K562 (cell line): ENCODE measurements around the gene TIAM1. TPM values are rescaled to one million over a fixed set of nuclear protein-coding genes. Genes with fewer than 3 reads are reported as not detected.
A peak's percentile ranks its signal among the peaks of the same experiment; 100 is the strongest.

ENCODE experiments used
- ARHGAP35 ChIP-seq: fragments of 450-650 bp; IDR thresholded peaks from 2 replicates; pipeline ENCODE4 v1.6.1; 2018; ENCODE audit not compliant: partially characterized antibody
- DIDO1 ChIP-seq: fragments of 450-650 bp; IDR thresholded peaks from 2 replicates; pipeline ENCODE4 v1.6.1; 2016; ENCODE audit warnings: low read depth, missing biosample characterization, missing genetic modification characterization
- ERF ChIP-seq: fragments of 450-650 bp; formaldehyde crosslinking; IDR thresholded peaks from 2 replicates; pipeline ENCODE4 v1.4.0; 2020; ENCODE audit warnings: mild to moderate bottlenecking, mixed read lengths
- ETV1 ChIP-seq: fragments of 450-650 bp; conservative IDR thresholded peaks from 2 replicates; pipeline ENCODE4 v1.6.1; 2016; ENCODE audit warnings: missing genetic modification characterization, control low read depth, low read depth, missing compliant biosample characterization
- GTF2A2 ChIP-seq: IDR thresholded peaks from 2 replicates; pipeline ENCODE4 v1.6.1; 2016; ENCODE audit warnings: mild to moderate bottlenecking, missing genetic modification characterization, missing compliant biosample characterization
- HCFC1 ChIP-seq: IDR thresholded peaks from 2 replicates; pipeline ENCODE4 v1.6.1; 2012; ENCODE audit warnings: low read depth, low read length, improper control_type of control experiment
- HNRNPH1 ChIP-seq: fragments of 200-400 bp; formaldehyde crosslinking; optimal IDR thresholded peaks from 2 replicates; pipeline ENCODE3; 2017; ENCODE audit warnings: low read depth, mild to moderate bottlenecking, low read length, moderate library complexity
- ILF3 ChIP-seq: fragments of 450-650 bp; IDR thresholded peaks from 2 replicates; pipeline ENCODE4 v1.6.1; 2018; ENCODE audit warnings: antibody characterized with exemption, mild to moderate bottlenecking, moderate library complexity, borderline replicate concordance
- JUND ChIP-seq, 2 experiments: IDR thresholded peaks; 2 replicates in 1 of 2; 3 replicates in 1 of 2; pipeline ENCODE4 v1.6.1; 2011; ENCODE audit warnings: borderline replicate concordance in 2 of 2, low read depth in 2 of 2, low read length in 2 of 2, improper control_type of control experiment in 1 of 2, missing biosample characterization in 1 of 2, missing genetic modification characterization in 1 of 2, missing genetic modification reagents in 1 of 2
- MTA2 ChIP-seq: fragments of 450-650 bp; IDR thresholded peaks from 2 replicates; pipeline ENCODE4 v1.6.1; 2016; ENCODE audit warnings: low read depth
- RBFOX2 ChIP-seq: fragments of 200-400 bp; formaldehyde crosslinking; IDR thresholded peaks from 2 replicates; pipeline ENCODE4 v1.6.1; 2017; ENCODE audit warnings: low read depth, mild to moderate bottlenecking, low read length, moderate library complexity
- SMAD4 ChIP-seq: fragments of 250-450 bp; sonication (Bioruptor Pico); conservative IDR thresholded peaks from 2 replicates; pipeline ENCODE4 v1.8.0; 2021; ENCODE audit warnings: inconsistent platforms, mild to moderate bottlenecking, moderate library complexity
- TBP ChIP-seq: optimal IDR thresholded peaks from 2 replicates; pipeline ENCODE3; 2011; ENCODE audit warnings: low read depth, low read length, improper control_type of control experiment
- ZNF408 ChIP-seq: fragments of 250-450 bp; sonication (Bioruptor Pico); IDR thresholded peaks from 2 replicates; pipeline ENCODE4 v1.4.0; 2020; ENCODE audit warnings: low read depth, mild to moderate bottlenecking, moderate library complexity
- ZNF436 ChIP-seq: fragments of 250-450, 450-650 bp; sonication (Bioruptor Pico); formaldehyde crosslinking; IDR thresholded peaks from 2 replicates; pipeline ENCODE4 v1.7.0; 2020; ENCODE audit warnings: mild to moderate bottlenecking
- polyA plus RNA-seq, 8 experiments: library from polyadenylated mRNA; depleted of rRNA in 4 of 8; stranded (reverse) in 5 of 8; unstranded in 3 of 8; fragments of >200 nt; fragmentation: Nextera tagmentation in 2 of 8; fragmentation: Illumina TruSeq in 1 of 8; extraction: Ambion mirVana in 2 of 8; extraction: Trizol in 1 of 8; gene quantifications; 2 replicates each; pipeline versions ENCODE4 v1.2.1 to v1.2.3, GENCODE V29; 2011 to 2014; ENCODE audit warnings: inconsistent platforms in 1 of 8, missing spikeins in 1 of 8
- total RNA-seq, 7 experiments: library from RNA; depleted of rRNA in 6 of 7; stranded (reverse); fragments of >200 nt in 6 of 7; fragmentation: Illumina TruSeq in 2 of 7; extraction: Trizol in 2 of 7; gene quantifications; 2 replicates each; pipeline versions ENCODE4 v1.2.1 to v1.2.3, GENCODE V29; 2011 to 2021; ENCODE audit warnings: low replicate concordance in 1 of 7
- TF ChIP-seq, protein P1 (sequence below): fragments of 250-450 bp; sonication (Bioruptor Pico); IDR thresholded peaks from 2 replicates; pipeline ENCODE4 v1.4.0; 2020
- TF ChIP-seq, protein P2 (sequence below): fragments of 250-450 bp; sonication (Bioruptor Pico); IDR thresholded peaks from 2 replicates; pipeline ENCODE4 v1.5.0; 2021
- TF ChIP-seq, protein P3 (sequence below): fragments of 450-650 bp; formaldehyde crosslinking; IDR thresholded peaks from 2 replicates; pipeline ENCODE4 v1.4.0; 2020; ENCODE audit warnings: mild to moderate bottlenecking, moderate library complexity
- TF ChIP-seq, protein P4 (sequence below): fragments of 450-650 bp; IDR thresholded peaks from 2 replicates; pipeline ENCODE4 v1.6.1; 2016

The TIAM1 gene
- total and polyA plus RNA-seq, 9 of the 15 experiments (the other 6 are each of a cell fraction or from before 2014, with no cell fraction given): 0.11 TPM; not detected in 8

GRCh38 chr21:31282095-31282709, 61.9 kb downstream of the TIAM1 start (continued):
- TF ChIP-seq, protein P1, sequence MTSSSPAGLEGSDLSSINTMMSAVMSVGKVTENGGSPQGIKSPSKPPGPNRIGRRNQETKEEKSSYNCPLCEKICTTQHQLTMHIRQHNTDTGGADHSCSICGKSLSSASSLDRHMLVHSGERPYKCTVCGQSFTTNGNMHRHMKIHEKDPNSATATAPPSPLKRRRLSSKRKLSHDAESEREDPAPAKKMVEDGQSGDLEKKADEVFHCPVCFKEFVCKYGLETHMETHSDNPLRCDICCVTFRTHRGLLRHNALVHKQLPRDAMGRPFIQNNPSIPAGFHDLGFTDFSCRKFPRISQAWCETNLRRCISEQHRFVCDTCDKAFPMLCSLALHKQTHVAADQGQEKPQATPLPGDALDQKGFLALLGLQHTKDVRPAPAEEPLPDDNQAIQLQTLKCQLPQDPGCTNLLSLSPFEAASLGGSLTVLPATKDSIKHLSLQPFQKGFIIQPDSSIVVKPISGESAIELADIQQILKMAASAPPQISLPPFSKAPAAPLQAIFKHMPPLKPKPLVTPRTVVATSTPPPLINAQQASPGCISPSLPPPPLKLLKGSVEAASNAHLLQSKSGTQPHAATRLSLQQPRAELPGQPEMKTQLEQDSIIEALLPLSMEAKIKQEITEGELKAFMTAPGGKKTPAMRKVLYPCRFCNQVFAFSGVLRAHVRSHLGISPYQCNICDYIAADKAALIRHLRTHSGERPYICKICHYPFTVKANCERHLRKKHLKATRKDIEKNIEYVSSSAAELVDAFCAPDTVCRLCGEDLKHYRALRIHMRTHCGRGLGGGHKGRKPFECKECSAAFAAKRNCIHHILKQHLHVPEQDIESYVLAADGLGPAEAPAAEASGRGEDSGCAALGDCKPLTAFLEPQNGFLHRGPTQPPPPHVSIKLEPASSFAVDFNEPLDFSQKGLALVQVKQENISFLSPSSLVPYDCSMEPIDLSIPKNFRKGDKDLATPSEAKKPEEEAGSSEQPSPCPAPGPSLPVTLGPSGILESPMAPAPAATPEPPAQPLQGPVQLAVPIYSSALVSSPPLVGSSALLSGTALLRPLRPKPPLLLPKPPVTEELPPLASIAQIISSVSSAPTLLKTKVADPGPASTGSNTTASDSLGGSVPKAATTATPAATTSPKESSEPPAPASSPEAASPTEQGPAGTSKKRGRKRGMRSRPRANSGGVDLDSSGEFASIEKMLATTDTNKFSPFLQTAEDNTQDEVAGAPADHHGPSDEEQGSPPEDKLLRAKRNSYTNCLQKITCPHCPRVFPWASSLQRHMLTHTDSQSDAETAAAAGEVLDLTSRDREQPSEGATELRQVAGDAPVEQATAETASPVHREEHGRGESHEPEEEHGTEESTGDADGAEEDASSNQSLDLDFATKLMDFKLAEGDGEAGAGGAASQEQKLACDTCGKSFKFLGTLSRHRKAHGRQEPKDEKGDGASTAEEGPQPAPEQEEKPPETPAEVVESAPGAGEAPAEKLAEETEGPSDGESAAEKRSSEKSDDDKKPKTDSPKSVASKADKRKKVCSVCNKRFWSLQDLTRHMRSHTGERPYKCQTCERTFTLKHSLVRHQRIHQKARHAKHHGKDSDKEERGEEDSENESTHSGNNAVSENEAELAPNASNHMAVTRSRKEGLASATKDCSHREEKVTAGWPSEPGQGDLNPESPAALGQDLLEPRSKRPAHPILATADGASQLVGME (CRISPR knock-in tag): no peak
- no peak for TF ChIP-seq JUND (IDR thresholded peaks at IDR 0.05; ENCODE audit: borderline replicate concordance, low read depth, low read length)
- TF ChIP-seq JUND (tag; IDR thresholded peaks at IDR 0.05; ENCODE audit: borderline replicate concordance, low read depth, low read length): peak; percentile 46; the same call in 1 of the 3 replicates
- no peak for TF ChIP-seq GTF2A2 (tag)
- no peak for TF ChIP-seq DIDO1
- TF ChIP-seq RBFOX2: no peak
- TF ChIP-seq, protein P2, sequence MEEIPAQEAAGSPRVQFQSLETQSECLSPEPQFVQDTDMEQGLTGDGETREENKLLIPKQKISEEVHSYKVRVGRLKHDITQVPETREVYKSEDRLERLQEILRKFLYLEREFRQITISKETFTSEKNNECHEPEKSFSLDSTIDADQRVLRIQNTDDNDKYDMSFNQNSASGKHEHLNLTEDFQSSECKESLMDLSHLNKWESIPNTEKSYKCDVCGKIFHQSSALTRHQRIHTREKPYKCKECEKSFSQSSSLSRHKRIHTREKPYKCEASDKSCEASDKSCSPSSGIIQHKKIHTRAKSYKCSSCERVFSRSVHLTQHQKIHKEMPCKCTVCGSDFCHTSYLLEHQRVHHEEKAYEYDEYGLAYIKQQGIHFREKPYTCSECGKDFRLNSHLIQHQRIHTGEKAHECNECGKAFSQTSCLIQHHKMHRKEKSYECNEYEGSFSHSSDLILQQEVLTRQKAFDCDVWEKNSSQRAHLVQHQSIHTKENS (CRISPR knock-in tag): no peak
- TF ChIP-seq HNRNPH1: no peak
- no peak for TF ChIP-seq HCFC1
- no peak for TF ChIP-seq ETV1
- TF ChIP-seq ILF3: no peak
- no peak for TF ChIP-seq ERF (CRISPR knock-in tag)
- TF ChIP-seq ZNF436 (CRISPR knock-in tag): no peak
- no peak for TF ChIP-seq TBP
- no peak for TF ChIP-seq ZNF408 (CRISPR knock-in tag)
- no peak for TF ChIP-seq ARHGAP35
- TF ChIP-seq, protein P3, sequence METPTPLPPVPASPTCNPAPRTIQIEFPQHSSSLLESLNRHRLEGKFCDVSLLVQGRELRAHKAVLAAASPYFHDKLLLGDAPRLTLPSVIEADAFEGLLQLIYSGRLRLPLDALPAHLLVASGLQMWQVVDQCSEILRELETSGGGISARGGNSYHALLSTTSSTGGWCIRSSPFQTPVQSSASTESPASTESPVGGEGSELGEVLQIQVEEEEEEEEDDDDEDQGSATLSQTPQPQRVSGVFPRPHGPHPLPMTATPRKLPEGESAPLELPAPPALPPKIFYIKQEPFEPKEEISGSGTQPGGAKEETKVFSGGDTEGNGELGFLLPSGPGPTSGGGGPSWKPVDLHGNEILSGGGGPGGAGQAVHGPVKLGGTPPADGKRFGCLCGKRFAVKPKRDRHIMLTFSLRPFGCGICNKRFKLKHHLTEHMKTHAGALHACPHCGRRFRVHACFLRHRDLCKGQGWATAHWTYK: no peak
- TF ChIP-seq MTA2: 0 out of 2 replicates have a peak, but pooled peaks have one; percentile 33
- TF ChIP-seq, protein P4, sequence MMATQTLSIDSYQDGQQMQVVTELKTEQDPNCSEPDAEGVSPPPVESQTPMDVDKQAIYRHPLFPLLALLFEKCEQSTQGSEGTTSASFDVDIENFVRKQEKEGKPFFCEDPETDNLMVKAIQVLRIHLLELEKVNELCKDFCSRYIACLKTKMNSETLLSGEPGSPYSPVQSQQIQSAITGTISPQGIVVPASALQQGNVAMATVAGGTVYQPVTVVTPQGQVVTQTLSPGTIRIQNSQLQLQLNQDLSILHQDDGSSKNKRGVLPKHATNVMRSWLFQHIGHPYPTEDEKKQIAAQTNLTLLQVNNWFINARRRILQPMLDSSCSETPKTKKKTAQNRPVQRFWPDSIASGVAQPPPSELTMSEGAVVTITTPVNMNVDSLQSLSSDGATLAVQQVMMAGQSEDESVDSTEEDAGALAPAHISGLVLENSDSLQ: 0 out of 2 replicates have a peak, but pooled peaks have one; percentile 8
- TF ChIP-seq SMAD4 (CRISPR knock-in tag): peak; percentile 87
